ENCODE data around the gene E2F4. TPM values are rescaled to one million over a fixed set of nuclear protein-coding genes. Genes with fewer than 3 reads are reported as not detected.
A peak's percentile ranks its signal among the peaks of the same experiment; 100 is the strongest.

The E2F4 gene
- total and polyA plus RNA-seq, 2 experiments from 2014 or later: 66.2 to 85.2 TPM

GRCh38 chr16:67246081-67246755 lies 54.3 kb downstream of the E2F4 start:
- peaks cover 5% of the 10 kb centered on the region for H3K4me1 ChIP-seq (ENCODE audit: low read depth)

GRCh38 chr16:67246756-67247191 lies 54.8 kb downstream of the E2F4 start:
- H3K27ac ChIP-seq: peak overlapping the region; percentile 97
- peaks cover 14% of the 10 kb centered on the region for H3K27me3 ChIP-seq
- H3K36me3 ChIP-seq: no peaks in the 10 kb centered on the region
- no peaks in the 10 kb centered on the region for H3K9me3 ChIP-seq (ENCODE audit: low read depth)
- peaks cover 5% of the 10 kb centered on the region for H3K4me1 ChIP-seq (ENCODE audit: low read depth)
- H3K4me3 ChIP-seq: peak overlapping the region; percentile 58
- no peak for DNase-seq (ENCODE audit: low read depth in 1 of 2, low spot score in 1 of 2)
- TF ChIP-seq CTCF (IDR thresholded peaks at IDR 0.05; ENCODE audit: low read depth, low read length): no peak

More at GRCh38 chr16:67246081-67246755, 54.3 kb downstream of the E2F4 start:
- TF ChIP-seq CTCF (IDR thresholded peaks at IDR 0.05; ENCODE audit: low read depth, low read length): peak; percentile 58
- Histone ChIP-seq H3K27ac (peak overlapping the region; percentile 97), H3K4me3 (peak overlapping the region; percentile 58), H3K36me3 (no peaks in the 10 kb centered on the region), H3K27me3 (peaks cover 14% of the 10 kb centered on the region), H3K9me3 (ENCODE audit: low read depth) (no peaks in the 10 kb centered on the region)
- peak; percentile 89 to 94 for DNase-seq (ENCODE audit: low read depth in 1 of 2, low spot score in 1 of 2)

- Histone ChIP-seq H3K36me3 (no peaks in the 10 kb centered on the region), H3K4me1 (ENCODE audit: low read depth) (peaks cover 5% of the 10 kb centered on the region), H3K27me3 (peaks cover 14% of the 10 kb centered on the region), H3K9me3 (ENCODE audit: low read depth) (no peaks in the 10 kb centered on the region), H3K27ac (peak within 1 kb of the TSS; percentile 97), H3K4me3 (peak within 1 kb of the TSS; percentile 58)
- peak; percentile 97 for DNase-seq (ENCODE audit: low read depth in 1 of 2, low spot score in 1 of 2)
- no peak for TF ChIP-seq CTCF (IDR thresholded peaks at IDR 0.05; ENCODE audit: low read depth, low read length)
Measured at GRCh38 chr16:67247192-67248072, 55.5 kb downstream of the E2F4 start, which contains the start of gene FHOD1. Gene FHOD1 (minus strand): TSS chr16:67247481. CDS start chr16:67247410, 71 bp downstream.

- Histone ChIP-seq H3K36me3 (no peaks in the 10 kb centered on the region), H3K4me3 (peak overlapping the region; percentile 58), H3K27me3 (peaks cover 14% of the 10 kb centered on the region), H3K4me1 (ENCODE audit: low read depth) (peaks cover 5% of the 10 kb centered on the region), H3K9me3 (ENCODE audit: low read depth) (no peaks in the 10 kb centered on the region), H3K27ac (no peak overlapping the region)
- DNase-seq (ENCODE audit: low read depth in 1 of 2, low spot score in 1 of 2): no peak
- TF ChIP-seq CTCF (IDR thresholded peaks at IDR 0.05; ENCODE audit: low read depth, low read length): no peak
Measured at GRCh38 chr16:67248073-67248400, 56.1 kb downstream of the E2F4 start.

Other genes starting within 250 kb of the E2F4 start
- gene CES3, start 230.9 kb upstream of the E2F4 start, total RNA-seq: 6.2 and 12.8 TPM in 2 replicates
- 4.7 and 6.4 TPM in 2 replicates for gene CES3, start 230.9 kb upstream of the E2F4 start, polyA plus RNA-seq
- 12.4 and 15.7 TPM in 2 replicates for gene CES4A, start 203.6 kb upstream of the E2F4 start, total RNA-seq
- 14.7 and 19.9 TPM in 2 replicates for gene CES4A, start 203.6 kb upstream of the E2F4 start, polyA plus RNA-seq
- gene CBFB, start 163.0 kb upstream of the E2F4 start, total RNA-seq: 94.8 and 197 TPM in 2 replicates
- gene CBFB, start 163.0 kb upstream of the E2F4 start, polyA plus RNA-seq: 66.3 and 78.5 TPM in 2 replicates
- 10.3 and 10.8 TPM in 2 replicates for gene PHAF1, start 82.2 kb upstream of the E2F4 start, total RNA-seq
- 18.1 and 18.4 TPM in 2 replicates for gene PHAF1, start 82.2 kb upstream of the E2F4 start, polyA plus RNA-seq
- gene B3GNT9, start 41.2 kb upstream of the E2F4 start, total RNA-seq: 28.0 and 34.7 TPM in 2 replicates
- 18.0 and 30.4 TPM in 2 replicates for gene B3GNT9, start 41.2 kb upstream of the E2F4 start, polyA plus RNA-seq
- gene TRADD, start 32.2 kb upstream of the E2F4 start, total RNA-seq: 5.4 and 12.2 TPM in 2 replicates
- 6.7 and 11.9 TPM in 2 replicates for gene TRADD, start 32.2 kb upstream of the E2F4 start, polyA plus RNA-seq
- 8.7 and 9.0 TPM in 2 replicates for gene FBXL8, start 32.2 kb upstream of the E2F4 start, total RNA-seq
- gene FBXL8, start 32.2 kb upstream of the E2F4 start, polyA plus RNA-seq: 6.8 and 9.3 TPM in 2 replicates
- 0.63 and 7.9 TPM in 2 replicates for gene HSF4, start 27.4 kb upstream of the E2F4 start, total RNA-seq
- 1.7 and 2.6 TPM in 2 replicates for gene HSF4, start 27.4 kb upstream of the E2F4 start, polyA plus RNA-seq
- gene NOL3, start 21.6 kb upstream of the E2F4 start, total RNA-seq: 33.7 and 40.6 TPM in 2 replicates
- 19.4 and 31.1 TPM in 2 replicates for gene NOL3, start 21.6 kb upstream of the E2F4 start, polyA plus RNA-seq
- gene MATCAP1, start 8.2 kb upstream of the E2F4 start, total RNA-seq: 57.8 and 78.1 TPM in 2 replicates
- 47.8 and 53.7 TPM in 2 replicates for gene MATCAP1, start 8.2 kb upstream of the E2F4 start, polyA plus RNA-seq
- 2.9 and 3.7 TPM in 2 replicates for gene EXOC3L1, start 2.0 kb upstream of the E2F4 start, total RNA-seq
- 2.8 and 4.3 TPM in 2 replicates for gene EXOC3L1, start 2.0 kb upstream of the E2F4 start, polyA plus RNA-seq
- gene ELMO3, start 7.0 kb downstream of the E2F4 start, total RNA-seq: 0.28 and 1.1 TPM in 2 replicates
- gene ELMO3, start 7.0 kb downstream of the E2F4 start, polyA plus RNA-seq: 0.15 and 0.97 TPM in 2 replicates
- gene TMEM208, start 35.0 kb downstream of the E2F4 start, total RNA-seq: 29.6 and 30.2 TPM in 2 replicates
- gene TMEM208, start 35.0 kb downstream of the E2F4 start, polyA plus RNA-seq: 64.5 and 89.0 TPM in 2 replicates
- 12.0 and 17.9 TPM in 2 replicates for gene FHOD1, start 55.3 kb downstream of the E2F4 start, total RNA-seq
- 18.5 and 21.7 TPM in 2 replicates for gene FHOD1, start 55.3 kb downstream of the E2F4 start, polyA plus RNA-seq
- gene SLC9A5, start 56.8 kb downstream of the E2F4 start, total RNA-seq: 1.6 and 4.6 TPM in 2 replicates
- 4.5 and 8.4 TPM in 2 replicates for gene SLC9A5, start 56.8 kb downstream of the E2F4 start, polyA plus RNA-seq
- gene PLEKHG4, start 87.4 kb downstream of the E2F4 start, total RNA-seq: 3.6 and 6.8 TPM in 2 replicates
- gene PLEKHG4, start 87.4 kb downstream of the E2F4 start, polyA plus RNA-seq: 1.0 and 5.2 TPM in 2 replicates
- 0.21 and 1.9 TPM in 2 replicates for gene KCTD19, start 134.6 kb downstream of the E2F4 start, total RNA-seq
- 1.6 TPM in 1 of 2 replicates, not detected in the other for gene KCTD19, start 134.6 kb downstream of the E2F4 start, polyA plus RNA-seq
- 0.11 and 0.45 TPM in 2 replicates for gene LRRC36, start 134.7 kb downstream of the E2F4 start, total RNA-seq
- 0.75 TPM in 1 of 2 replicates, not detected in the other for gene LRRC36, start 134.7 kb downstream of the E2F4 start, polyA plus RNA-seq
- gene TPPP3, start 201.3 kb downstream of the E2F4 start, total RNA-seq: 2.5 and 4.6 TPM in 2 replicates
- gene TPPP3, start 201.3 kb downstream of the E2F4 start, polyA plus RNA-seq: 6.2 and 7.2 TPM in 2 replicates
- 17.4 and 18.7 TPM in 2 replicates for gene ZDHHC1, start 224.3 kb downstream of the E2F4 start, total RNA-seq
- gene ZDHHC1, start 224.3 kb downstream of the E2F4 start, polyA plus RNA-seq: 19.1 and 22.4 TPM in 2 replicates
- 0.28 and 0.36 TPM in 2 replicates for gene HSD11B2, start 239.0 kb downstream of the E2F4 start, total RNA-seq
- 0.26 and 0.84 TPM in 2 replicates for gene HSD11B2, start 239.0 kb downstream of the E2F4 start, polyA plus RNA-seq

Measured in cardiac muscle cell (in vitro differentiated cells and primary cell).